ENCODE results near the gene WASL.
"Not testable (repeated sequence)": the region's sequence is repeated elsewhere in the genome, so short reads cannot be mapped to it uniquely, and the experiment has no call there.

WASL gene

GRCh38 chr7:123769371-123769770 lies 20.6 kb upstream of the WASL start:
- DNase-seq (ENCODE audit: low read depth in 2 of 2): no peak

- DNase-seq (ENCODE audit: low read depth in 2 of 2): no peak
These were observed 19.7 kb upstream of the WASL start for GRCh38 chr7:123768493-123768892.

GRCh38 chr7:123763191-123763661 lies 14.4 kb upstream of the WASL start:
- no peak for DNase-seq (ENCODE audit: low read depth in 2 of 2)

GRCh38 chr7:123761729-123762128 lies 12.9 kb upstream of the WASL start:
- no peak for DNase-seq (ENCODE audit: low read depth in 2 of 2)

- no peak for DNase-seq (ENCODE audit: low read depth in 2 of 2)
These were observed 8.3 kb upstream of the WASL start for GRCh38 chr7:123757095-123757494.

- DNase-seq (ENCODE audit: low read depth in 2 of 2): no peak
These were observed 6.5 kb upstream of the WASL start for GRCh38 chr7:123755338-123755737.

- no peak for DNase-seq (ENCODE audit: low read depth in 2 of 2)
These were observed 5.6 kb upstream of the WASL start for GRCh38 chr7:123754271-123754871.

GRCh38 chr7:123752534-123752933 lies 3.7 kb upstream of the WASL start:
- no peak for DNase-seq (ENCODE audit: low read depth in 2 of 2)

GRCh38 chr7:123751821-123752220 lies 3.0 kb upstream of the WASL start:
- DNase-seq (ENCODE audit: low read depth in 2 of 2): no peak

- DNase-seq (ENCODE audit: low read depth in 2 of 2): no peak
These were observed 1.8 kb upstream of the WASL start for GRCh38 chr7:123750389-123751230.

GRCh38 chr7:123749537-123749857 lies 694 bp upstream of the WASL start:
- DNase-seq (ENCODE audit: low read depth in 2 of 2): no peak

- DNase-seq (ENCODE audit: low read depth in 2 of 2): no peak
These were observed 551 bp downstream of the WASL start for GRCh38 chr7:123748171-123748733.

GRCh38 chr7:123747620-123748141 lies 1.1 kb downstream of the WASL start:
- no peak for DNase-seq (ENCODE audit: low read depth in 2 of 2)

GRCh38 chr7:123746931-123747488 lies 1.8 kb downstream of the WASL start:
- DNase-seq (ENCODE audit: low read depth in 2 of 2): no peak

- no peak for DNase-seq (ENCODE audit: low read depth in 2 of 2)
These were observed 2.7 kb downstream of the WASL start for GRCh38 chr7:123746055-123746454.

GRCh38 chr7:123745437-123745836 lies 3.4 kb downstream of the WASL start:
- no peak for DNase-seq (ENCODE audit: low read depth in 2 of 2)

GRCh38 chr7:123744416-123744815 lies 4.4 kb downstream of the WASL start:
- DNase-seq (ENCODE audit: low read depth in 2 of 2): no peak

GRCh38 chr7:123741940-123742339 lies 6.9 kb downstream of the WASL start:
- DNase-seq (ENCODE audit: low read depth in 2 of 2): no peak

GRCh38 chr7:123738808-123739207 lies 10.0 kb downstream of the WASL start:
- no peak for DNase-seq (ENCODE audit: low read depth in 2 of 2)

GRCh38 chr7:123738356-123738755 lies 10.4 kb downstream of the WASL start:
- no peak for DNase-seq (ENCODE audit: low read depth in 2 of 2)

GRCh38 chr7:123737168-123737674 lies 11.6 kb downstream of the WASL start:
- not testable (repeated sequence) for DNase-seq (ENCODE audit: low read depth in 2 of 2)

GRCh38 chr7:123735539-123735938 lies 13.3 kb downstream of the WASL start:
- no peak for DNase-seq (ENCODE audit: low read depth in 2 of 2)
